Ovary (tissue), 9 donors: ENCODE measurements around the gene ENTPD2. TPM values are rescaled to one million over a fixed set of nuclear protein-coding genes. Genes with fewer than 3 reads are reported as not detected.

Experiments
- DNase-seq, 5 donors: peaks; one replicate each; pipeline ENCODE4 v3.0.0-alpha.2; 2019 to 2020
- H3K27ac ChIP-seq, 2 donors: fragments of 200-600 bp; one replicate each; pipeline versions ENCODE4 v1.5.1 to v1.8.0; 2019 to 2022
- H3K27me3 ChIP-seq: fragments of 200-600 bp; one replicate; pipeline ENCODE4 v1.8.0; 2022
- H3K36me3 ChIP-seq: fragments of 200-600 bp; sonication (generic); one replicate; pipeline ENCODE4 v1.5.1; 2019
- H3K4me1 ChIP-seq: one replicate; pipeline ENCODE4 v1.8.1; 2013; ENCODE audit warnings: mild to moderate bottlenecking, moderate library complexity; ENCODE audit not compliant: insufficient read depth
- H3K4me3 ChIP-seq: fragments of 200-600 bp; sonication (generic); one replicate; pipeline ENCODE4 v1.5.1; 2017
- H3K9me3 ChIP-seq, 2 donors: fragments of 200-600 bp in 1 of 2; sonication (generic) in 1 of 2; one replicate each; pipeline versions ENCODE4 v1.5.1 to v1.8.1; 2013 to 2019; ENCODE audit warnings: mild to moderate bottlenecking in 1 of 2, moderate library complexity in 1 of 2
- EP300 ChIP-seq: sonication (generic); formaldehyde crosslinking; IDR thresholded peaks from one replicate; pipeline ENCODE4 v1.6.1; 2017; ENCODE audit warnings: antibody characterized with exemption
- POLR2A ChIP-seq: fragments of 450-650 bp; IDR thresholded peaks from one replicate; pipeline ENCODE4 v1.6.1; 2017; ENCODE audit warnings: antibody characterized with exemption, mild to moderate bottlenecking, moderate library complexity
- WGBS, 3 donors: extraction: QIAGEN DNeasy Blood & Tissue Kit in 1 of 3; methylation state at CpG; one replicate each; pipeline versions ENCODE4 v1.1.5 to v1.1.7; 2013 to 2017; 5-methylcytosine and 5-hydroxymethylcytosine counted together
- intact Hi-C, 4 donors: fragments of 100-400 bp; cut with DNase I; formaldehyde crosslinking; loops; one replicate each; pipeline versions ENCODE4 v1.11.0 to v1.15.1; 2022 to 2023
- polyA plus RNA-seq, 2 donors: library from polyadenylated mRNA; stranded (reverse); fragments of 200-250 nt in 1 of 2; fragments of 350-450 nt in 1 of 2; fragmentation: Illumina TruSeq in 1 of 2; extraction: RNeasy Lipid Tissue Mini Kit (QIAGEN cat#74804) in 1 of 2; gene quantifications; one replicate each; pipeline ENCODE4 v1.2.3, GENCODE V29; 2013 to 2014
- total RNA-seq, 7 donors: library from RNA; depleted of rRNA in 2 of 7; stranded (reverse); fragments of >200 nt in 2 of 7; fragmentation: NEBNext Ultra II Directional in 3 of 7; extraction: Animal tissue kit (Norgen Biotek cat#: 25700) in 3 of 7; gene quantifications; one replicate each; pipeline versions ENCODE4 v1.1.0 to v1.2.4, GENCODE V29; 2016 to 2023
- TF ChIP-seq, protein P1 (sequence below), 3 donors: fragments of 450-650 bp in 2 of 3; fragments of 200-600 bp in 1 of 3; IDR thresholded peaks; one replicate each; pipeline versions ENCODE4 v1.5.1 to v1.8.0; 2016 to 2022; ENCODE audit warnings: antibody characterized with exemption in 3 of 3, mild to moderate bottlenecking in 1 of 3
- donor health status: DM: no; HTN: no; CAD: no; lungs with moderate emphysema.
- donor health status: DM: no; HTN: no; CAD: no.
- donor health status: Bipolar disorder and iron deficiency.
- donor health status: DM: yes; HTN: yes; CAD: no.
- donor health status: DM: no; HTN: no; CAD: no.
- donor health status: DM: yes; HTN: yes; CAD: no.

Gene ENTPD2
- total and polyA plus RNA-seq, 9 donors, result 0.12 to 5.1 (median 0.87) TPM

DNA sequence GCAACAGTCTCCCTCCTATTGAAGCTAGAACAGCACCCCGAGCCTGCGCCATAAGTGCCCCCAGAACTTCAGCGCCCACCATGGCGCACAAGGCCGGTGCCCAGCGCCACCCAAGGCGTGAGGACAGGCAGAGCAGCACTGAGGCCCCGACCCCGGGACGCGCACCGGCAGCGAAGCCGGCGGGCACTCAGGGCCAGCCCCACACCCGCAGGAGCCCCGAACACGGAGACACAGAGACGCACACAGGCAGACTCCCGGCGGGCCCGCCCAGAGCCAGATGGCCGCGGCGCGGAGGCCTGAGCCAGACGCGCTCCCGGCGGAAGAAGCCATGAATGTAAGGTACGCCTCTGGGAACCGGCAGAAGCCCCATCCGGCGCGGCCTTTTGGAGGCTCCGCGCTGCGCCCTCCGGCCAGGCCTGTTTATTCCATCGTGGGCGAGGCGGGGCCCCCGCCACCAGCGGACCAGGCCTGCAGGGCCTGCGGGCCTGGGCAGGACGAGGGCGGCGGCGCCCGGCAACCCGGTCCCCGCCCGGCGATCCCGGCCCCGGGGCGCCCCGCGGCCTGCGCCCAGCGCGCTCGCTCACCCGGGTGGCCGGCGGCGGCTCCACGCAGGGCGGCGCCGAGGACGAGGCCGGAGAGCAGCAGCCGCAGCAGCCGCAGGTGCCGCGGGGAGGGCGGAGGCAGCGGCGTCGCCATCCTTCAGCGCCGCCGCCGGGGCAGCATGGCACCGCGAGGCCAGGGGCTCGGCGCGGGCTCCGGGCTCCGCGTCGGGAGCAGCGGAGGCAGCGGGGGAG, 8.4 kb downstream of the ENTPD2 start:
- H3K9me3 ChIP-seq, result no peaks in the 10 kb centered on the region
- H3K4me3 ChIP-seq, result peak overlapping the region; percentile 54
- H3K27me3 ChIP-seq, result peaks cover 6% of the 10 kb centered on the region
- intact Hi-C loops, result no loop called here
- H3K4me1 ChIP-seq, result peaks cover 8% of the 10 kb centered on the region
- DNase-seq, result peak in 2 of 5 donors; percentile 54 to 66
- 1 to 2% (median 2%) methylated on average over 57 to 96 of the region's 96 CpGs for WGBS, 3 donors
- no peaks in the 10 kb centered on the region for H3K36me3 ChIP-seq
- TF ChIP-seq EP300 (no peak), POLR2A (no peak)
- TF ChIP-seq, protein P1, sequence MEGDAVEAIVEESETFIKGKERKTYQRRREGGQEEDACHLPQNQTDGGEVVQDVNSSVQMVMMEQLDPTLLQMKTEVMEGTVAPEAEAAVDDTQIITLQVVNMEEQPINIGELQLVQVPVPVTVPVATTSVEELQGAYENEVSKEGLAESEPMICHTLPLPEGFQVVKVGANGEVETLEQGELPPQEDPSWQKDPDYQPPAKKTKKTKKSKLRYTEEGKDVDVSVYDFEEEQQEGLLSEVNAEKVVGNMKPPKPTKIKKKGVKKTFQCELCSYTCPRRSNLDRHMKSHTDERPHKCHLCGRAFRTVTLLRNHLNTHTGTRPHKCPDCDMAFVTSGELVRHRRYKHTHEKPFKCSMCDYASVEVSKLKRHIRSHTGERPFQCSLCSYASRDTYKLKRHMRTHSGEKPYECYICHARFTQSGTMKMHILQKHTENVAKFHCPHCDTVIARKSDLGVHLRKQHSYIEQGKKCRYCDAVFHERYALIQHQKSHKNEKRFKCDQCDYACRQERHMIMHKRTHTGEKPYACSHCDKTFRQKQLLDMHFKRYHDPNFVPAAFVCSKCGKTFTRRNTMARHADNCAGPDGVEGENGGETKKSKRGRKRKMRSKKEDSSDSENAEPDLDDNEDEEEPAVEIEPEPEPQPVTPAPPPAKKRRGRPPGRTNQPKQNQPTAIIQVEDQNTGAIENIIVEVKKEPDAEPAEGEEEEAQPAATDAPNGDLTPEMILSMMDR (IDR thresholded peaks at IDR 0.05), result no peak
- peak overlapping the region in 1 of 2 donors; percentile 34 for H3K27ac ChIP-seq

DNA sequence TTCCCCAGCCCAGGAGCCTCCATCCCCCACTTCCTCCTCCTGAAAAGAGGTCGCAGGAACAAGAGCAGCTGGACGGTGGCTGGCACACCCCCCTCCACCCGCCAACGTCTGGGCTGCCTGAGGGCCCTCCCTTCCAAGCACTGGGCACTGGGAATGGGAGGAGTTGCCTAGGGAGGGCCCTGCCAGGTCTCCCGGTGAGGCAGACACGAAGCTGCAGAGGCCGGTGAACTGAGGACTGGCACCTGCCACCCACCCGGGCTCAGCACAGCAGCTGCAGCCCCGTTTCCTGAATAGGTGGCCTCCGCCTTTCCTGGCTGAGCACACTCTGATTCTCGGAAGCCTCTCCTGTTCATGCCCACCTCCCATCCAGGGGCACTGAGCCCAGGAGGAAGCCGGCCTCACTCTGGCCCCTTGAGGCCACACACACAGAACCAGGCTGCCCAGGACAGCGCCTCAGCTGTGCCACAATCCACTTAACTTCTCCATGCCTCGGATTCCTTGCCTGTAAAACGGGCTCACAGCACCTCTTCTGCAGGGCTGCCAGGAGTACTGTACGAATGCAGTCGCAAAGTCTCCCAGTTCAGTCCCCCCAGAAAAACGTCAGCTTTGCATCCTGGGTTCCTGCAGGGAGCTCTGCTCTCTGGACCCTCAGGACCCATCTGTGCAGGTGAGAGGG, 9.2 kb downstream of the ENTPD2 start:
- Histone ChIP-seq H3K36me3 (no peaks in the 10 kb centered on the region), H3K9me3 (no peaks in the 10 kb centered on the region), H3K27me3 (peaks cover 6% of the 10 kb centered on the region), H3K27ac (no peak overlapping the region), H3K4me1 (peaks cover 8% of the 10 kb centered on the region), H3K4me3 (peak overlapping the region; percentile 54)
- no peak for DNase-seq
- WGBS, 3 donors, result 42 to 50% (median 48%) methylated on average over 16 to 18 of the region's 18 CpGs
- TF ChIP-seq, protein P1 (IDR thresholded peaks at IDR 0.05), result no peak
- TF ChIP-seq EP300, result no peak
- TF ChIP-seq POLR2A, result no peak
- intact Hi-C loops, result no loop called here

DNA sequence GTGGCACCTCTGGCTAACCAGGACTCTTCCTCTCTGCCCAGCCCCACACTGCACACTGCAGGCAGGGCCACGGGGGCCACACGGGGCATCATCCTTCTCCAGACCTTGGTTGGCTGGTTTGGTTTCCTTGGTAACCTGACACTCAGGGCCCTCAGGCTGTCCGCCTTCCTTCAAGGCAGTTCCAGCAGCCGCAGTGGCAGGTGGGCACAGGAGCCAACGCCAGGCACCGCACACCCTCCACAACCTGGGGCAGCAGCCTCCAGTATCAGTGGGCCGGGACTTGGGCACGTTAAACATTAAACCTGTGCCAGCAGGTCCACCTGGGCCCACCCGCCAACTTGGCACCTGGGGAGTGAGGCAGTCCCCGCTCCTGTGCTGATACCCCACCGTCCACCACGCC, 9.8 kb downstream of the ENTPD2 start:
- no peak overlapping the region for H3K4me3 ChIP-seq
- 75 to 78% (median 77%) methylated on average over 12 of the region's 12 CpGs for WGBS, 3 donors
- no peaks in the 10 kb centered on the region for H3K36me3 ChIP-seq
- peaks cover 6% of the 10 kb centered on the region for H3K27me3 ChIP-seq
- peaks cover 8% of the 10 kb centered on the region for H3K4me1 ChIP-seq
- H3K9me3 ChIP-seq, result no peaks in the 10 kb centered on the region
- no peak overlapping the region for H3K27ac ChIP-seq
- TF ChIP-seq EP300 (no peak), POLR2A (no peak)
- TF ChIP-seq, protein P1 (IDR thresholded peaks at IDR 0.05), result no peak
- DNase-seq, result no peak
- intact Hi-C loops, result no loop called here

DNA sequence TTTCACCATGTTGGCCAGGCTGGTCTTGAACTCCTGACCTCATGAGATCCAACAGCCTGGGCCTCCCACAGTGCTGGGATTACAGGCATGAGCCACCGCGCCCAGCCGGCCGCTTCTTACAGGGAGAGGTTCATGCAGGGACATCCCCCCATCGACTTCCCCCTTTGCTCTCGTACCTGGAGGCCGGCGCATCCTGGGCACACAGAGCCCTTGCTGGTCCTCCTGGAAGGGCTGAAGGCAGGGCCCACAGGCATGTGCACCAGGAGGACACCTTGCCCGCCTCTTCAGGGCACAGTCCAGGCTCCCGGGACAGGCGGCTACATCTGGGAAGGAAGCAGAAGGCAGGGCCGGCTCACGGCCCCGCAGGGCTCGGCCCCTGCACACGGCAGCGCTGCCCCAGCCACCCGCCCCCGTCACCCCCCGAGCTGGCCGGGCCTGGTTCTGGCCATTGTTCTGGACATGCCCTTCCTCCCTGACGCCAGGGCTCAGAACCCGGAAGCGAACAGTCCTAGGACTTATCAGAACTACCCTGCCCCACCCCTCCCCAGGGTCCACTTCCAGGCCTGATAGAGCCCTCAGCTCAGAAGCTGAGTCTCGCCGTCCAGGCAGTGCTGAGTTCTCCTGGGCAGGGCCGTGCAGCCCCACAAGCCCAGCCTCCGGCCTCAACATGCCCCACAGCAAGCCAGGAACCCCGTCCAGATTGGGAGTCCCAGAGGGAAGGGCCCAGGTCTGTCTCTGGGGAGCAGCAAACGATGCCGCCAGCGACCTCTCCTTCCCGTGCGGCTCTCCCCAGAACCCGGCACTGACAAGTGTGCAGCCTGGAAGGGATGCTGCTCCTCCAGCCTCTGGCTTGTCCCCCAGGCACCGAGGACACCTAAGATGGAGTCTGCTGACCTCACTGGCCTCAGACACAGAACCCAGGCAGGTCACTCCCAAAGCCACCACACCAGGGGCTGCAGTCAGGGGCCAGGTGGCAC, 10.8 kb downstream of the ENTPD2 start:
- no peak for DNase-seq
- Histone ChIP-seq H3K9me3 (no peaks in the 10 kb centered on the region), H3K4me3 (no peak overlapping the region), H3K36me3 (no peaks in the 10 kb centered on the region), H3K4me1 (peaks cover 8% of the 10 kb centered on the region), H3K27me3 (peaks cover 2% of the 10 kb centered on the region), H3K27ac (no peak overlapping the region)
- TF ChIP-seq, protein P1 (IDR thresholded peaks at IDR 0.05), result no peak
- TF ChIP-seq EP300, result no peak
- TF ChIP-seq POLR2A, result no peak
- 84 to 88% (median 87%) methylated on average over 27 to 36 of the region's 36 CpGs for WGBS, 3 donors
- intact Hi-C loops, result no loop called here
